Pancreas (tissue), 10 donors: ENCODE measurements around the gene PCYOX1L. TPM values are rescaled to one million over a fixed set of nuclear protein-coding genes. Genes with fewer than 3 reads are reported as not detected.

ENCODE experiments used
- ATAC-seq, 4 donors: fragments of 200-7000 bp; cut with Tn5 transposase; one replicate each; pipeline versions ENCODE4 v1.8.0 to v1.9.1; 2020; ENCODE audit warnings: mild to moderate bottlenecking in 4 of 4, moderate library complexity in 4 of 4
- DNase-seq, 6 donors: peaks; one replicate each; pipeline ENCODE4 v3.0.0-alpha.2; 2020
- FAIRE-seq: peaks from 2 replicates; lab custom pipeline; 2012; peaks lifted over from hg19 to GRCh38; lab: Jason Lieb, UNC
- H3K27ac ChIP-seq, 4 donors: fragments of 200-600 bp; sonication (generic); 1 replicate in 3 of 4; 2 replicates in 1 of 4; pipeline versions ENCODE4 v1.5.0 to v1.8.0; 2020
- H3K27me3 ChIP-seq, 4 donors: fragments of 200-600 bp; one replicate each; pipeline ENCODE4 v1.8.0; 2021
- H3K36me3 ChIP-seq, 3 donors: fragments of 200-600 bp; sonication (generic) in 1 of 3; one replicate each; pipeline versions ENCODE4 v1.5.0 to v1.8.0; 2020 to 2021
- H3K4me1 ChIP-seq, 3 donors: fragments of 200-600 bp; one replicate each; pipeline ENCODE4 v1.8.0; 2021
- H3K4me3 ChIP-seq, 4 donors: fragments of 200-600 bp; sonication (generic) in 2 of 4; one replicate each; pipeline versions ENCODE4 v1.5.0 to v1.8.0; 2020 to 2021
- H3K9me3 ChIP-seq, 4 donors: fragments of 200-600 bp; one replicate each; pipeline ENCODE4 v1.8.0; 2021
- CTCF ChIP-seq, 4 donors: fragments of 200-600 bp; sonication (generic) in 3 of 4; IDR thresholded peaks; one replicate each; pipeline versions ENCODE4 v1.5.0 to v1.8.0; 2021; ENCODE audit warnings: antibody characterized with exemption in 4 of 4
- WGBS, 2 donors: extraction: QIAGEN DNeasy Blood & Tissue Kit; methylation state at CpG; one replicate each; pipeline ENCODE4 v1.1.7; 2013; 5-methylcytosine and 5-hydroxymethylcytosine counted together
- intact Hi-C, 3 donors: fragments of 100-400 bp; cut with DNase I; formaldehyde crosslinking; loops; one replicate each; pipeline versions ENCODE4 v1.11.1 to v1.14.2; 2022
- polyA plus RNA-seq, 2 donors: library from polyadenylated mRNA; stranded (reverse); fragments of 200-250 nt; gene quantifications; one replicate each; pipeline ENCODE4 v1.2.3, GENCODE V29; 2013
- total RNA-seq, 6 donors: library from RNA; stranded (reverse); fragmentation: NEBNext Ultra II Directional in 4 of 6; extraction: Animal tissue kit (Norgen Biotek cat#: 25700) in 4 of 6; gene quantifications; one replicate each; pipeline versions ENCODE4 v1.2.1 to v1.2.4, GENCODE V29; 2021 to 2023
- donor health status: healthy with polysubstance abuse.
- donor health status: DM: no; HTN: no; CAD: no; lungs with moderate emphysema.
- donor health status: DM: no; HTN: no; CAD: no.
- donor health status: control.
- donor health status: control.
- donor health status: Bipolar disorder and iron deficiency.
- donor health status: DM: yes; HTN: yes; CAD: no.
- donor health status: DM: no; HTN: no; CAD: no.
- donor health status: DM: no; HTN: no; CAD: no.
- donor health status: DM: yes; HTN: yes; CAD: no.

The PCYOX1L gene
- total and polyA plus RNA-seq, 8 donors: 2.1 to 11.5 (median 3.8) TPM

GRCh38 chr5:149358868-149359495, 1.1 kb downstream of the PCYOX1L start:
- Histone ChIP-seq H3K27ac (no peak overlapping the region), H3K4me1 (peaks cover 0 to 5% (median 0%) of the 10 kb centered on the region in 3 donors), H3K4me3 (no peak overlapping the region), H3K9me3 (no peaks in the 10 kb centered on the region), H3K27me3 (no peaks in the 10 kb centered on the region), H3K36me3 (no peaks in the 10 kb centered on the region)
- FAIRE-seq: no peak
- DNase-seq: no peak
- intact Hi-C loops: no loop called here
- TF ChIP-seq CTCF (IDR thresholded peaks at IDR 0.05): no peak
- 82 to 86% methylated on average over 8 of the region's 8 CpGs for WGBS, 2 donors
- no peak for ATAC-seq

GRCh38 chr5:149360272-149360671, 2.4 kb downstream of the PCYOX1L start:
- no peaks in the 10 kb centered on the region for H3K36me3 ChIP-seq
- no peaks in the 10 kb centered on the region for H3K9me3 ChIP-seq
- DNase-seq (no peak), FAIRE-seq (no peak), ATAC-seq (no peak)
- H3K4me1 ChIP-seq: peaks cover 0 to 5% (median 0%) of the 10 kb centered on the region in 3 donors
- WGBS, 2 donors: 76 to 85% methylated on average over 1 of the region's 1 CpG
- no peak overlapping the region for H3K27ac ChIP-seq
- no peaks in the 10 kb centered on the region for H3K27me3 ChIP-seq
- no peak overlapping the region for H3K4me3 ChIP-seq
- intact Hi-C loops: no loop called here
- no peak for TF ChIP-seq CTCF (IDR thresholded peaks at IDR 0.05)

- 85 to 93% methylated on average over 12 of the region's 12 CpGs for WGBS, 2 donors
Measured at GRCh38 chr5:149362541-149362940, 4.7 kb downstream of the PCYOX1L start.

GRCh38 chr5:149363358-149363757, 5.5 kb downstream of the PCYOX1L start:
- Histone ChIP-seq H3K9me3 (no peaks in the 10 kb centered on the region), H3K4me1 (peaks cover 0 to 3% (median 0%) of the 10 kb centered on the region in 3 donors), H3K27me3 (no peaks in the 10 kb centered on the region), H3K36me3 (no peaks in the 10 kb centered on the region), H3K4me3 (no peak overlapping the region), H3K27ac (no peak overlapping the region)
- no peak for ATAC-seq
- intact Hi-C loops: no loop called here
- no peak for TF ChIP-seq CTCF (IDR thresholded peaks at IDR 0.05)
- no peak for DNase-seq
- FAIRE-seq: no peak

More at GRCh38 chr5:149362541-149362940, 4.7 kb downstream of the PCYOX1L start:
- Histone ChIP-seq H3K9me3 (no peaks in the 10 kb centered on the region), H3K27ac (no peak overlapping the region), H3K36me3 (no peaks in the 10 kb centered on the region), H3K4me1 (peaks cover 0 to 5% (median 0%) of the 10 kb centered on the region in 3 donors), H3K4me3 (no peak overlapping the region), H3K27me3 (no peaks in the 10 kb centered on the region)
- TF ChIP-seq CTCF (IDR thresholded peaks at IDR 0.05): no peak
- intact Hi-C loops: no loop called here
- DNase-seq: no peak
- no peak for FAIRE-seq
- ATAC-seq: no peak

GRCh38 chr5:149363936-149364335, 6.1 kb downstream of the PCYOX1L start:
- no peak for ATAC-seq
- H3K36me3 ChIP-seq: no peaks in the 10 kb centered on the region
- intact Hi-C loops: no loop called here
- no peak for FAIRE-seq
- WGBS, 2 donors: 93 to 96% methylated on average over 9 of the region's 9 CpGs
- H3K27ac ChIP-seq: no peak overlapping the region
- no peak for TF ChIP-seq CTCF (IDR thresholded peaks at IDR 0.05)
- H3K9me3 ChIP-seq: no peaks in the 10 kb centered on the region
- H3K4me3 ChIP-seq: no peak overlapping the region
- H3K27me3 ChIP-seq: no peaks in the 10 kb centered on the region
- H3K4me1 ChIP-seq: no peaks in the 10 kb centered on the region
- no peak for DNase-seq
